ENCODE data around the gene ABHD12B. TPM values are rescaled to one million over a fixed set of nuclear protein-coding genes. Genes with fewer than 3 reads are reported as not detected.

Gene ABHD12B
- total and polyA plus RNA-seq, 2 of the 13 experiments (the other 11 are each of a cell fraction or from before 2014, with no cell fraction given): not detected

DNA sequence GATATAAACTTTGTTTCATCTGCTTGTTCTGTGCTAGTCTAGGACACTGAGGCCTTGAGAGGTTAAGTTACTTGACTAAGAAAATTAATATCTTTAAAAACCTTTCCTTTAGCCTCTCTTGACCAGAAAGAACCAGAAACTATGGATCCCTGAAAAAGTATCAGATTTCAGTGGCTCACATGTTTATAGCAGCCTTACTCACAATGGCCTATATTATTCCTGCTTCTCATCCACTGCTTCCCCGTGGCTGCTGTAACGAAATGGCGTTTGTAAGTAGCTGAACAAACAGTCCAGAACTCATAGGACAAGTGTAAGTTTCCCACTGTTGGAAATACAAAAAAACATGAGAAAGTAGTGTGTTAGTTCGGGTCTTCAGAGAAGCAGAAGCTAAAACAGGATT is 75.6 kb downstream of the ABHD12B start:
- peak overlapping the region; percentile 26 for H3K4me2 ChIP-seq (ENCODE audit: low read depth, low read length)
- peaks cover 20% of the 10 kb centered on the region for H3K4me1 ChIP-seq (ENCODE audit: insufficient read depth, low read length)
- DNase-seq (ENCODE audit: low spot score): peak; percentile 50
- no peak overlapping the region for H3K4me3 ChIP-seq (replicated peaks in 1 of 3; ENCODE audit: insufficient read depth in 1 of 3, low read depth in 2 of 3, low read length in 3 of 3)
- intact Hi-C loops (cut with micrococcal nuclease; ENCODE audit: unreplicated experiment) (loop anchor here (10.0 kb wide), 1 partner anchor 333 kb away; no protein-coding TSS in a partner anchor), in situ Hi-C loops (cut with HindIII; ENCODE audit: extremely low pct_ligation_motif_present, low pct_unique_long_range_greater_than_20kb) (no loop called here)
- H4K20me1 ChIP-seq (ENCODE audit: insufficient read depth, low read length): 0 out of 2 replicates have a peak, but pooled peaks cover 3% of the 10 kb centered on the region
- POLR2A ChIA-PET: no interaction called here
- H3K79me2 ChIP-seq (ENCODE audit: insufficient read depth, low read length): peaks cover 12% of the 10 kb centered on the region
- CTCF ChIA-PET (ENCODE audit: low intra/inter-chr PET ratio, low total read pairs): no interaction called here
- H3K27me3 ChIP-seq (ENCODE audit: control insufficient read depth in 1 of 2, insufficient read depth in 2 of 2, low read length in 2 of 2): no peaks in the 10 kb centered on the region
- peak overlapping the region; percentile 36 for H3K27ac ChIP-seq (ENCODE audit: extremely low read length, insufficient read depth, low read length)
- WGBS (ENCODE audit: low lambda C conversion rate): 25% methylated on average over 4 of the region's 4 CpGs
- no peaks in the 10 kb centered on the region for H3K9me3 ChIP-seq (ENCODE audit: low read length)
- ATAC-seq: no peak
- no TSS peak for BruUV-seq (replicated peaks)
- H3K9ac ChIP-seq (ENCODE audit: insufficient read depth, low read depth, low read length): no peak overlapping the region
- peak overlapping the region; percentile 51 for H2AFZ ChIP-seq (ENCODE audit: low read length)
- FAIRE-seq: no peak
- no peaks in the 10 kb centered on the region for H3K36me3 ChIP-seq (replicated peaks in 1 of 2; ENCODE audit: control insufficient read depth in 1 of 2, insufficient read depth in 2 of 2, low read length in 2 of 2)
- no peak for TF ChIP-seq PHB2 (IDR thresholded peaks at IDR 0.05; ENCODE audit: partially characterized antibody)
- TF ChIP-seq ZNF337 (CRISPR knock-in tag; IDR thresholded peaks at IDR 0.05; ENCODE audit: borderline replicate concordance, low read depth): no peak
- TF ChIP-seq GATAD2A (CRISPR knock-in tag; IDR thresholded peaks at IDR 0.05): 0 out of 2 replicates have a peak, but pooled peaks have one; percentile 21
- TF ChIP-seq ZFYVE20 (CRISPR knock-in tag; IDR thresholded peaks at IDR 0.05; ENCODE audit: borderline replicate concordance, low read depth): no peak
- TF ChIP-seq SIX4 (CRISPR knock-in tag; IDR thresholded peaks at IDR 0.05): peak; percentile 77; the same call in 1 of the 2 replicates
- no peak for TF ChIP-seq KAT7 (CRISPR knock-in tag; IDR thresholded peaks at IDR 0.05; ENCODE audit: borderline replicate concordance)
- TF ChIP-seq, protein P1, sequence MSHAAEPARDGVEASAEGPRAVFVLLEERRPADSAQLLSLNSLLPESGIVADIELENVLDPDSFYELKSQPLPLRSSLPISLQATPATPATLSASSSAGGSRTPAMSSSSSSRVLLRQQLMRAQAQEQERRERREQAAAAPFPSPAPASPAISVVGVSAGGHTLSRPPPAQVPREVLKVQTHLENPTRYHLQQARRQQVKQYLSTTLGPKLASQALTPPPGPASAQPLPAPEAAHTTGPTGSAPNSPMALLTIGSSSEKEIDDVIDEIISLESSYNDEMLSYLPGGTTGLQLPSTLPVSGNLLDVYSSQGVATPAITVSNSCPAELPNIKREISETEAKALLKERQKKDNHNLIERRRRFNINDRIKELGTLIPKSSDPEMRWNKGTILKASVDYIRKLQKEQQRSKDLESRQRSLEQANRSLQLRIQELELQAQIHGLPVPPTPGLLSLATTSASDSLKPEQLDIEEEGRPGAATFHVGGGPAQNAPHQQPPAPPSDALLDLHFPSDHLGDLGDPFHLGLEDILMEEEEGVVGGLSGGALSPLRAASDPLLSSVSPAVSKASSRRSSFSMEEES (CRISPR knock-in tag; IDR thresholded peaks at IDR 0.05): no peak
- TF ChIP-seq RBM39 (IDR thresholded peaks at IDR 0.05; ENCODE audit: low read depth, low read length, poor library complexity, severe bottlenecking): no peak
- TF ChIP-seq JDP2 (CRISPR knock-in tag; IDR thresholded peaks at IDR 0.05; ENCODE audit: borderline replicate concordance): no peak
- no peak for TF ChIP-seq SOX13 (IDR thresholded peaks at IDR 0.05)
- peak in 1 of 2 experiments; percentile 24; a peak in 1 of 4 replicates for TF ChIP-seq SOX13 (CRISPR knock-in tag; conservative IDR thresholded peaks at IDR 0.05 in 1 of 2, IDR thresholded peaks at IDR 0.05 in 1 of 2)
- no peak for TF ChIP-seq GRHL1 (CRISPR knock-in tag; conservative IDR thresholded peaks at IDR 0.05)
- TF ChIP-seq XRCC5 (optimal IDR thresholded peaks at IDR 0.05; ENCODE audit: low read length): no peak
- 0 out of 2 replicates have a peak, but pooled peaks have one; percentile 17 for TF ChIP-seq SAP130 (CRISPR knock-in tag; IDR thresholded peaks at IDR 0.05; ENCODE audit: low read depth)
- TF ChIP-seq ZNF12 (CRISPR knock-in tag; IDR thresholded peaks at IDR 0.05): peak; percentile 87; the same call in 1 of the 2 replicates
- TF ChIP-seq CBX1 (IDR thresholded peaks at IDR 0.05; ENCODE audit: low read depth): no peak
- no peak for TF ChIP-seq GATA4 (IDR thresholded peaks at IDR 0.05; ENCODE audit: borderline replicate concordance, low read depth)
- no peak for TF ChIP-seq HMG20A (CRISPR knock-in tag; IDR thresholded peaks at IDR 0.05; ENCODE audit: borderline replicate concordance)
- TF ChIP-seq POLR2AphosphoS5 (IDR thresholded peaks at IDR 0.05; ENCODE audit: low read depth, low read length): no peak
- no peak for TF ChIP-seq ZBED4 (CRISPR knock-in tag; IDR thresholded peaks at IDR 0.05; ENCODE audit: borderline replicate concordance)
